Neuron (in vitro differentiated cells): Measurements from ENCODE around the gene TBX1.
A peak's percentile ranks its signal among the peaks of the same experiment; 100 is the strongest.

Experiments
- H2AFZ ChIP-seq: one replicate; pipeline ENCODE4 v1.6.1; 2013; ENCODE audit warnings: low read depth, mild to moderate bottlenecking, inconsistent platforms, low read length, moderate library complexity
- H3K27me3 ChIP-seq: one replicate; pipeline ENCODE4 v1.6.1; 2013; ENCODE audit warnings: low read length; ENCODE audit not compliant: insufficient read depth
- H3K36me3 ChIP-seq: one replicate; pipeline ENCODE4 v1.6.1; 2013; ENCODE audit warnings: low read length; ENCODE audit not compliant: insufficient read depth
- H3K4me1 ChIP-seq: one replicate; pipeline ENCODE4 v1.6.1; 2013; ENCODE audit warnings: low read length; ENCODE audit not compliant: insufficient read depth
- H3K4me3 ChIP-seq: 2 replicates; pipeline ENCODE4 v1.5.1; 2013; ENCODE audit warnings: mild to moderate bottlenecking, low read length, moderate library complexity
- H3K9me3 ChIP-seq: one replicate; pipeline ENCODE4 v1.6.1; 2013; ENCODE audit warnings: low read length

Gene TBX1

DNA sequence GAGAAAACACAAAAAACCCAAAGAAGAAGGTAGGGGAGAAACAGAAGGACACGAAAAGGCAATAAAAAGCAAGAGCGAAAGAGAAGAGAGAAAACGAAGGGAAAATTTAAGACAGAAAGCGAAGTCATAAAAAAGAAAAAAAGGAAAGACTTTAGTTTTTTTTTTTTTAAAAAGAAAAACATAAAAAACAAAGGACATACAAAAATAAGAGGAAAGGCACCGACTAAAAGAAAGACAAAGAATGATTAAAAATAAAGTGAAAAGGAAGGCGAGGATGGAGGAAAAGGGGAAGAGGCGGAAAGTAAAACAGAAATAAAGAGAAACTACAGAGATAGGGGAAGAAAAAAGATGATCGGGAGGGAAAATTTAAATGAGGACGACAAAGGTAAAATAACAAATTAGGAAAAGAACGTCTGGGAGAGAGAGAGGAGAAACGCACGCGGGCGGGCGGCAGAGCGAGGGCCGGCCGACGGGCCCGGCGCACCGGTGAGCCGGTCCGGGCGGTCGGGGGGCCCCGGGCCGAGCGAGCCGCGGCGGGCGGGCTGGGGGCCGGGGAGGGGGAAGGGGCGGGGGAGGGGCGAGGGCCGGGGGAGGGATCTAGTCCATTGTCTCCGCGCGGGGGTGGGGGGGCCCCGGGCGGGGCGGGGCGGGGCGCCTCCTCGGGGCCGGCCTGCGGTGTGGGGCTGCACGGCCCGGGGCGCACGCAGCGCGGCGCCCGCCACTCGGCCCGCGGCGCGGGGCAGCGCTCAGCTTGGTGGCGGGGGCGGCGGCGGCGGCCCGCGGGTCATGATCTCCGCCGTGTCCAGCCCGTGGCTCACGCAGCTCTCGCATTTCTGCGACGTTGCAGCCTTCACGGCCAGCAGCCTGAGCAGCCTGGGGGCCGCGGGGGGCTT, at the start of gene TBX1:
TBX1 (plus strand) TSS at position 721 of the 893 bp plus-strand sequence; CDS start at position 787, 66 bp downstream.
- H3K4me3 ChIP-seq = no peak within 1 kb of the TSS
- H2AFZ ChIP-seq = no peak within 1 kb of the TSS
- peaks cover 6% of the 10 kb centered on the region for H3K4me1 ChIP-seq
- H3K9me3 ChIP-seq = peaks cover 11% of the 10 kb centered on the region
- H3K36me3 ChIP-seq = no peaks in the 10 kb centered on the region
- peaks cover 90% of the 10 kb centered on the region for H3K27me3 ChIP-seq

DNA sequence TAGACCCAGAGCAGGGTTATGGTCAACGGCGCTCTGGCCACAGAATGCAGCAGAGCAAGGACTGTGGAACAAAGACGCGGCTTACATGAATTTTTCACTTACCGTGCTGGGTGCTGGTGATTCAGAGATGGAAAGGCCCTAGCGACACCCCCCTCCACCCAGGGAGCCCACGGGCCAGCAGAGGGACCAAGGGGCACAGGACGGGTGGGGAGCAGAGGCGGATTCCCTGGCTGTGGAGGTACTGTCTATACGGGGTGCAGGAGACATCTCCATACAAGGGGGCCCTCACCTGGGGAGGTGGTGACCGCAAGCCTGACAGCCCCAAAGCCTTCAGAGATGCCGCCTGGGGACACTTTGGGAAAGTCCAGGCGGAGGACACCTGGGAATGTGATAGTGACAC, 47.3 kb upstream of the TBX1 start:
- no peaks in the 10 kb centered on the region for H3K36me3 ChIP-seq
- no peaks in the 10 kb centered on the region for H3K9me3 ChIP-seq
- H3K4me3 ChIP-seq = no peak overlapping the region
- H2AFZ ChIP-seq = no peak overlapping the region
- peaks cover 43% of the 10 kb centered on the region for H3K27me3 ChIP-seq
- H3K4me1 ChIP-seq = peaks cover 6% of the 10 kb centered on the region

DNA sequence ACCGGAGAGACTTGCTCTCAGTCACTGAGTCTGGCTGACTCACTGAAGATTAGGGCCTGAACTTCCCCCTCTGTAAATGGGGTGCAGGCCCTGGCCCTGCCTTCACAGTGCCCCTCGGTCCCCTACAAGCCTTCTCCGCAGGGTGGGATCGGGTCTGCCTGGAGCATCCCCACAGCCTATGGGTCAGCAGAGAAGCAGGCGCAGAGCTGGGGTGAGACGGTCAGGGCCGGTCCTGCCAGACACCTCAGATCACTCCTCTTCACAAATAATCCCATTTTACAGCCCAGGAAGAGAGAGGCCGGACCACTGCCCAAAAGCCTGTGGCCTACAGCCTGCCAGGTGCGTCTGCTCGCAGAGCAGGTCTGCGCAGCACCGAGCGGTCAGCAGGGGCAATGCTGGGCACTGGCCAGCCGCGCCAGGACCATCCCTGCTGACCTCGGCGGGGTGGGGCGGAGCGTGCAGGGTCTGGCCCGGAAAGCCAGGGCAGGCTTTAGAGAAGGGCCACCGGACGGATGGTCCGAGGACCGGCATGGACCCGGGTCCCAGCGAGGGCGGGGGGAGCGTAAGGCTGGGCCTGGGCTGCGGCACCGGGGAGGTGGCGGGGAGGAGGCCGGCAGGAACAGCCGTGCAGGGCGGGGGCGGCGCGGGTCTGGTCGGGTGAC, 46.8 kb upstream of the TBX1 start:
- Histone ChIP-seq H3K36me3 (no peaks in the 10 kb centered on the region), H3K9me3 (no peaks in the 10 kb centered on the region), H2AFZ (no peak overlapping the region), H3K4me3 (peak overlapping the region; percentile 39), H3K27me3 (peaks cover 37% of the 10 kb centered on the region), H3K4me1 (peaks cover 6% of the 10 kb centered on the region)

DNA sequence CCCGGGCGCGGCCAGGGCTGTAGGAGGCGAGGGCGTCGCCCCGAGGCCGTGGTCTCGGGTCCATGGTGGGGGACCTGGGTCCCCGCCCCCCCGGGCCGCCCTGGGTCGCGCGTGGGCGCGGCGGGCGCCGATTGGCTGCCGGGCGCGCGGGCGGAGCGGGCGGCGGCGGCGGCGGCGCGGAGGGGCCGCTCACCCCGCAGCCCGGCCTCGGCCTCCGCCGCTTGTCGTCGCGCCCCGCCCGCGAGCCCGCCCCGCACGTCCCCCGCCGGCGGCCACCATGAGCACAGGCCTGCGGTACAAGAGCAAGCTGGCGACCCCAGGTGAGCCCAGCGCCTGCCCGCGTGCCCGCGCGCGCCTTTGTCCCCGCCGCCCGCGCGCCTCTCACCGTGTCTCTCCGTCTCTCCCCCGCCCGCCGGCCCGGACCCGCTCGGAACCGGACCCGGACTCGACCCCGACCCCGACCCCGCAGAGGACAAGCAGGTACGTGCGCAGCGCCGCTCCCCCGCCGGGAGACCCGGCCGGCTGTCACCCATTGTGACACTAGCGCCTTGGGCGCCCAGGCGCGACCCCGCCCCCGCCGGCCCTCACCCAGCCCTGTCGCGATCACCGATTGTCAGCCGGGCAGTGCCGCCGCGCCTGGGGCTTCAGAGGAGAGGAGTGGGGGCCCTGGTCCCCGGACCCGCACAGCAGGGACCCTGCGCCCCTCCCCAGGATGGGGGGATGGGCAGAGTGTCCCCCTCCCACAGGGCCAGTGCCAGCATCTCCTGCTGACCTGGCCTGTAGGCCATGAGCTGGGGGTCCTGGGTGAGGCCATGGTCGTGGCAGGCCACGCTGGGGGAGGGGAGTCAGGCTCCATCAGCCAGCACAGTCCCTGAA, 46.0 kb upstream of the TBX1 start, which contains the start of gene SEPTIN5:
SEPTIN5 (plus strand) TSS at position 192 of the 876 bp plus-strand sequence; CDS start at position 278, 86 bp downstream.
- Histone ChIP-seq H3K4me1 (peaks cover 6% of the 10 kb centered on the region), H3K9me3 (peaks cover 2% of the 10 kb centered on the region), H3K4me3 (peak within 1 kb of the TSS; percentile 46), H3K27me3 (peaks cover 34% of the 10 kb centered on the region), H3K36me3 (peaks cover 2% of the 10 kb centered on the region), H2AFZ (peak within 1 kb of the TSS; percentile 87)

DNA sequence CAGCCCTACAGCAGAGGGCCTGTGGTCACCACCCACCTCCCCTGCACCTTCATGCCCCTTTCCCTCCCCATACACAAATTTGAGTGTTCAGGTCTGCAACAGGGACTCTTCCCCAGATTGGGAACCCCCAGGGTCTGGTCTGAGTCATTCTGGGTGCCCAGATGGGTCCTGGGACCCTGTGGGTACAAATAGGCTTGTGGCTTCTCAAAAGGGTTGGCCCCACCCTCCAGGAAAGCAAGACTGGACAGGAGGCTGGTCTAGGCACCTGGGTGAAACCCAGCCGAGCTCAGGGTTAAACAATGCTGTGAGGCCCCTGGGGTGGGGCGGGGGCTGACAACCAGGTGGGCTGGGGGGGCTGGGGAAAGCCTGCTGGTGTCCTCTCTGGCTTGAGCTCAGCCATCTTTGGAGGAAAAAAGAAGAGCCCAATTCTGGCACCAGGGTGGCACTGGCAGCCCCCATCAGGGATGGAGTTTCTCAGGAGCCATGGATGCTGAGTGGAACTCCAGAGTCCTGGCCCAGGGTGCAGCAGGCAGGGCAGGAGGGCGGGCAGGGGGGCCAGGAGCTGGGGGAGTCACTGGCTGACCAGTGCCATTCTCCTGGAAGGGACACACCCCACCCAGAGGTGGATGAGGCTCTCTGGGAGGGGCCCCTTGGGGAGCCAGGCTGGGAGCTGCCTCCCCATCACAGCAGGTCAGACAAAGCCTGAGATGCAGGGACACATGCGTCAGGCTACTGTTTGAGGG, 45.2 kb upstream of the TBX1 start:
- Histone ChIP-seq H3K9me3 (peaks cover 5% of the 10 kb centered on the region), H3K4me1 (peaks cover 6% of the 10 kb centered on the region), H3K27me3 (peaks cover 34% of the 10 kb centered on the region), H2AFZ (peak overlapping the region; percentile 87), H3K4me3 (peak overlapping the region; percentile 46), H3K36me3 (peaks cover 5% of the 10 kb centered on the region)

DNA sequence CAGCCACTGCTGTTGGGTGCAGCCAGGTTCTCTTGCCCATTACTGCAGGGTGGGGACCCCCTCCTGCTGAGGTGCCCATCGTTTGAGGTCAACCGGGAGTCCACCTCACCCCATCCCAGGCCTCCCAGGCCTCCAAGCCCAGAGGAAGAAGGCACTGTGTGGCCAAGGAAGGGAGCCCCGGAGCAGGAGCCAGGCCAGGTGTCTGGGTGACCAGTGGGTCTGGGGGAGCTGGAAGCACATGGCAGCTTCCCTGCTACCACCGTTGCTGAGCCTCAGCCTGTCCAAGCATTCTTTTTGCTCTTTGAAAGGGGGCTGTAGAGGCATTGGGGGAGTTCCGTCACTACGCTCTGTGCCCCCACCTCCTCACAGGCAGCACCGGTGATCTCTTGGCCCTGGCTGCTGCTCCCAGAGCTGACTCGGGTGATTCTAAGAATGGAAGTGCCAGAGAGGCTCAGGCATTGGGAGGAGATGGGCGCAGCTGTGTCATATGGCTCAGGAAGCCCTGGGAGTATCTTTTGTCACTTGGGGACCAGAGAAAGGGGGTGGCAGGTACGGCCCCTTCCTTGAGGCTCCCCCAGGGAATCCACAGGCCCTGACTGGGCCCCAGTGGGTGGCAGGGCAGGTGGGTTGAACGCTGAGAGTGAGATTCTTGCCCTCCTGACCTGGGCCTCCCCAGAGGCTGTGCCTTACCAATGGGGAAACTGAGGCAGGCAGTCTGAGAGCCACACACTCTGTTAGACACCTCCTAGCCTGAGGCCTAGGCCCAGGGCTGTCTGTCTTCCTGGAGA, 44.3 kb upstream of the TBX1 start:
- Histone ChIP-seq H3K4me3 (no peak overlapping the region), H3K27me3 (peaks cover 32% of the 10 kb centered on the region), H2AFZ (no peak overlapping the region), H3K9me3 (peaks cover 5% of the 10 kb centered on the region), H3K36me3 (peaks cover 5% of the 10 kb centered on the region), H3K4me1 (peaks cover 6% of the 10 kb centered on the region)

DNA sequence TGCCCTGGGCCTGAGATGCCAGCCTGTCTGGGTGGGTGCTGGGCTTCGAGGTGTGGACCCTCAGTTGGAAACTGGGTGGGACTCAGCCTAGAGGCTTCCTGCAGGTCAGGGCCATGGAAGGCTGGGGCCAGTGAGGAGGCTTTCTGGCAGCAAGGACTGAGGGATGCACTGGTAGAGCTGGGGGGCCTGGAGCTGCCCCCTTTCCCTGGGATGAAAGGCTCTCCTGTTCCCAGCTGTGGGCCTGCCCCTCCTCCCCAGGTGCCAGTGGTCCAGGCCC, 43.8 kb upstream of the TBX1 start:
- Histone ChIP-seq H3K4me3 (no peak overlapping the region), H2AFZ (no peak overlapping the region), H3K27me3 (peaks cover 36% of the 10 kb centered on the region), H3K9me3 (peaks cover 8% of the 10 kb centered on the region), H3K36me3 (peaks cover 5% of the 10 kb centered on the region), H3K4me1 (peaks cover 6% of the 10 kb centered on the region)

DNA sequence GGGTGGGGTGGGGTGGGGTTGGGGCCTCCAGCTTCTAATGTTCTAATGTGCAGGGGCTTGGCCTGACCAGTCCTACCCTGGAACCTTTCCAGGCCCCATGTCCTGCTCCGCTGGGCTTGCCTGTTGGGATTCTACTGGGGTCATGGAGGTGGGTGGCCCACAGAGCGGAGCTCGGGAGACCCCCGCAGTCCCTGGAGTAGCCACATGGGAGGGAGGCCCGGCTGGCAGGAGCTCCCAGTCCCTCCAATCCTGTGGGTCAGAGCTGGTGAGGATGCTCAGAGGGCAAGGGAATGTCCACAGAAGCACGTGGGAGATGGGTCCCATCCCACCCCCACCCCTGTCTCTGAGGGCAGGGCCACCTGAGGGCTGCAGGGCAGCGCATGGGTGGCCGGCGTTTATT, 43.4 kb upstream of the TBX1 start:
- Histone ChIP-seq H3K9me3 (peaks cover 8% of the 10 kb centered on the region), H3K27me3 (peaks cover 32% of the 10 kb centered on the region), H2AFZ (no peak overlapping the region), H3K4me1 (peaks cover 6% of the 10 kb centered on the region), H3K36me3 (peaks cover 5% of the 10 kb centered on the region), H3K4me3 (no peak overlapping the region)

DNA sequence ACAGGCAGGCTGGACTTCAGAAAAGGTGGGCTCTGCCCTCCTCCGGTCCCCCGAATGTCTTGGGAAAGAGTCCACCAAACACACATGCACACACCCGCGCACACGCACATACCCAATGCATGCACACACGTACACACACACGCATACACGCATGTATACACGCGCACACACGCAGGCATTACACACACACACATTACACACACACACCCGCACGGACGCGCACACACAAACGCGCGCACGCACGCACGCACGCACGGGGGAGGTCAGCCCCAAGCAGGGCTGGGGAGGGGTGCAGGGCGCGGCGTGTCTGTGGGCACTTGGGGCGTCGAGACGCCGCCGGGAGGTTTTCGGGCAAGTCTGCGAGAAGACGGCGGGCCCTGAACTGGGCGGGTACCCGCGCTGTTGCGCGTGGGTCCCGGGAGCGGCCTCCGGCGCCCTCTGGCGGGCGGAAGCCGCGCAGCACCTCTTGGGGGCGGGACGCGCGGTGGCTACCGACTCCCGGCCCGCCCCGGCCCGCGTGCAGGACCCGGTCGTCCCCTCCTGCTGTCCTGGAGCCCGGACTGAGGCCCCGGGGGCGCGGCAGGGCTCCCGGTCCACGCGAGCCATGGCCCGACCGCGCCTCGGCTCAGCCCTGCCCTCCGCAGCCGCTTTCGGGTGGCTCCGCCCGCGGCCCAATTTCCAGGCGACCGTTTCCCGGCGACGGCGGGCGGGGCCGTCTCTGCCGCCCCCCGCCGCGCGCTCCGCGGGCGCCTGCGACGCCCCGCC, 42.7 kb upstream of the TBX1 start:
- Histone ChIP-seq H3K4me1 (peaks cover 10% of the 10 kb centered on the region), H2AFZ (peak overlapping the region; percentile 55), H3K27me3 (peaks cover 37% of the 10 kb centered on the region), H3K4me3 (peak overlapping the region; percentile 37), H3K36me3 (peaks cover 5% of the 10 kb centered on the region), H3K9me3 (peaks cover 8% of the 10 kb centered on the region)

DNA sequence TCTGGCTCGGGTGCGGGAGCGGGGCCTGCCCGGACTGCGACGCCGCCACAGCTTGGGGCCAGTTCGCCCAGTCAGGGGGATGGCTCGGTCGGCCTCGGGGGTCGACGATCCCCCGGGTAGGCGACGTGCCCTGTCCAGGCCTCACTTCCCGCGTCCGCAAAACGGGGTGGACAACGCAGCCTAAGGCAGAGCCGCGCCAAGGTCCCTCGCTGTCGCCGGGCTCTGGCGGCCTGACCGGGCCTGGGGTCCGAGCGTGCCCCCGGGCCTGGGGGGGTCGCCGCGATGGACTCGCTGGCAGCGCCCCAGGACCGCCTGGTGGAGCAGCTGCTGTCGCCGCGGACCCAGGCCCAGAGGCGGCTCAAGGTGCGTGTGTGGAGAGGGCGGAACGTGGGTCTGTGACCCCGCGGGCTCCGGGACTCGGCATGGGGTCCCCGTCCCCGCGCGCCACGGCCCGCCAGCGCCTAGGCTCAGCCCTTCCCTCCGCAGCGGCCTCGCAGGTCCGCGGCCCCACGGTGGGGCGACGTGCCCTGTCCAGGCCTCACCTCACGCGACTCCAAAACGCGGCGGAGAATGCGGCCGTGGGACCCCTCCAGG, 42.0 kb upstream of the TBX1 start:
- peaks cover 9% of the 10 kb centered on the region for H3K9me3 ChIP-seq
- H3K27me3 ChIP-seq = peaks cover 38% of the 10 kb centered on the region
- H3K36me3 ChIP-seq = peaks cover 5% of the 10 kb centered on the region
- H3K4me1 ChIP-seq = peaks cover 17% of the 10 kb centered on the region
- H3K4me3 ChIP-seq = peak overlapping the region; percentile 37
- H2AFZ ChIP-seq = peak overlapping the region; percentile 55

DNA sequence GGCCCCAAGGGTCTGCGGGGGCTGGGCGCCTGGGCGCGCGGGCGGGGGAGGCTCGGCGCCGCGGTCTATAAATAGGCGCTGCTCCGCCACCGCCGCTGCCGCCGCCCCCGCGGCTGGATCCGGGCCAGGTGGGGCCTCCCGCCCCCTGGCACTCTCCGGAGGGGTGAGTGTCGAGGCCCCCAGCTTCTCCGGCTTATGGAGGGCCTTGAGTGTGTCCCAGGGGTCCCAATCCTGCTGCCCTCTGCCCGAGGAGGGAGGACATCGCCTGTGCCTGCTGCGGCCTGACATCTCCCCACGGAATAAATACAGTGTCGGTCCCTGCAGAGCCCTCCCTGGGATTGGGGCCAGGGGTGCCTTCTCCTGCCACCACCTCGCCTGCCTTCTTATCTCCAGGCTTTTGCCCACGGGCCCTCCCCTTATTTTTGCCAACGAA, 41.5 kb upstream of the TBX1 start:
- H3K27me3 ChIP-seq = peaks cover 37% of the 10 kb centered on the region

More for the DNA sequence above, 41.5 kb upstream of the TBX1 start:
- Histone ChIP-seq H3K9me3 (peaks cover 9% of the 10 kb centered on the region), H3K4me3 (no peak overlapping the region), H3K36me3 (peaks cover 5% of the 10 kb centered on the region), H2AFZ (no peak overlapping the region), H3K4me1 (peaks cover 20% of the 10 kb centered on the region)
